CD4-positive, alpha-beta memory T cell (primary cell): ENCODE results near the gene PCDH10. TPM values are rescaled to one million over a fixed set of nuclear protein-coding genes. Genes with fewer than 3 reads are reported as not detected.

Experiments
- CTCF ChIA-PET: fragments of 350-600 bp; sonication (Branson Sonifier 250); formaldehyde crosslinking; loops from one replicate; lab custom pipeline; 2021; ENCODE audit warnings: inconsistent platforms; ENCODE audit not compliant: partially characterized antibody; lab: Charles Lee
- POLR2A ChIA-PET: fragments of 350-600 bp; sonication (Branson Sonifier 250); formaldehyde crosslinking; loops from one replicate; lab custom pipeline; 2021; ENCODE audit not compliant: partially characterized antibody; lab: Charles Lee
- DNase-seq, 5 donors: peaks; one replicate each; pipeline versions ENCODE4 v3.0.0 to v3.0.0-alpha.2; 2020 to 2022; ENCODE audit warnings: mixed read lengths in 1 of 5
- H3K27ac ChIP-seq: one replicate; pipeline ENCODE4 v1.7.0; 2013; ENCODE audit warnings: low read depth, low read length
- H3K27me3 ChIP-seq: 2 replicates; pipeline ENCODE4 v1.7.0; 2013; ENCODE audit warnings: mild to moderate bottlenecking, low read length, moderate library complexity; ENCODE audit not compliant: insufficient read depth
- H3K36me3 ChIP-seq: 2 replicates; pipeline ENCODE4 v1.7.0; 2013; ENCODE audit warnings: mild to moderate bottlenecking, low read length, moderate library complexity; ENCODE audit not compliant: insufficient read depth
- H3K4me1 ChIP-seq: 2 replicates; pipeline ENCODE4 v1.7.0; 2013; ENCODE audit warnings: mild to moderate bottlenecking, low read length, moderate library complexity; ENCODE audit not compliant: insufficient read depth
- H3K4me3 ChIP-seq, 2 donors: one replicate each; pipeline ENCODE4 v1.7.0; 2013; ENCODE audit warnings: low read length in 2 of 2, mild to moderate bottlenecking in 1 of 2
- H3K9me3 ChIP-seq, 2 donors: one replicate each; pipeline ENCODE4 v1.7.0; 2013; ENCODE audit warnings: low read length in 2 of 2, control low read depth in 1 of 2; ENCODE audit not compliant: control insufficient read depth in 1 of 2
- H3K27ac Mint-ChIP-seq, 7 donors: one replicate each; pipeline ENCODE4 v1.8.0; 2020 to 2021; ENCODE audit warnings: mixed read lengths in 7 of 7, mild to moderate bottlenecking in 6 of 7, inconsistent platforms in 3 of 7, moderate library complexity in 3 of 7
- H3K27me3 Mint-ChIP-seq, 2 donors: one replicate each; pipeline ENCODE4 v1.8.0; 2020 to 2021; ENCODE audit warnings: mixed read lengths in 2 of 2
- H3K36me3 Mint-ChIP-seq, 2 donors: one replicate each; pipeline ENCODE4 v1.8.0; 2020 to 2021; ENCODE audit warnings: mixed read lengths in 2 of 2, inconsistent platforms in 1 of 2, mild to moderate bottlenecking in 1 of 2
- H3K4me1 Mint-ChIP-seq, 4 donors: one replicate each; pipeline ENCODE4 v1.8.0; 2020 to 2021; ENCODE audit warnings: mixed read lengths in 4 of 4, mild to moderate bottlenecking in 1 of 4
- H3K4me3 Mint-ChIP-seq, 8 donors: one replicate each; pipeline ENCODE4 v1.8.0; 2020 to 2021; ENCODE audit warnings: mixed read lengths in 8 of 8, mild to moderate bottlenecking in 7 of 8, moderate library complexity in 6 of 8, inconsistent platforms in 3 of 8
- H3K9me3 Mint-ChIP-seq, 8 donors: one replicate each; pipeline ENCODE4 v1.8.0; 2020 to 2021; ENCODE audit warnings: mixed read lengths in 8 of 8, mild to moderate bottlenecking in 5 of 8, inconsistent platforms in 3 of 8, moderate library complexity in 1 of 8
- intact Hi-C: fragments of 100-400 bp; cut with micrococcal nuclease; formaldehyde crosslinking; loops from one replicate; pipeline ENCODE4 v1.15.1; 2023
- polyA plus RNA-seq, 2 donors: library from polyadenylated mRNA; unstranded; fragments of 300-500 nt; fragmentation: Illumina TruSeq; gene quantifications; one replicate each; pipeline ENCODE4 v1.2.3, GENCODE V29; 2021
- total RNA-seq, 2 experiments: library from RNA; stranded (reverse); gene quantifications; one replicate each; pipeline ENCODE4 v1.2.3, GENCODE V29; 2021

PCDH10 gene
- total and polyA plus RNA-seq, 4 experiments from 2014 or later = not detected

- Histone ChIP-seq H3K27ac (no peak overlapping the region), H3K9me3 (no peaks in the 10 kb centered on the region), H3K4me3 (no peak overlapping the region), H3K36me3 (no peaks in the 10 kb centered on the region), H3K4me1 (no peaks in the 10 kb centered on the region), H3K27me3 (no peaks in the 10 kb centered on the region)
- Mint-ChIP-seq H3K4me1 (peaks cover 0 to 4% (median 1%) of the 10 kb centered on the region in 4 donors), H3K4me3 (no peak overlapping the region), H3K27ac (no peak overlapping the region), H3K36me3 (peaks cover 0 to 4% of the 10 kb centered on the region in 2 donors), H3K9me3 (peaks cover 0 to 7% (median 3%) of the 10 kb centered on the region in 8 donors), H3K27me3 (peaks cover 5% of the 10 kb centered on the region in 2 donors)
- ChIA-PET POLR2A (no interaction called here), CTCF (no interaction called here)
- no peak for DNase-seq
- intact Hi-C loops = no loop called here
These were observed 8.5 kb downstream of the PCDH10 start for GRCh38 chr4:133157460-133158160.

DNA sequence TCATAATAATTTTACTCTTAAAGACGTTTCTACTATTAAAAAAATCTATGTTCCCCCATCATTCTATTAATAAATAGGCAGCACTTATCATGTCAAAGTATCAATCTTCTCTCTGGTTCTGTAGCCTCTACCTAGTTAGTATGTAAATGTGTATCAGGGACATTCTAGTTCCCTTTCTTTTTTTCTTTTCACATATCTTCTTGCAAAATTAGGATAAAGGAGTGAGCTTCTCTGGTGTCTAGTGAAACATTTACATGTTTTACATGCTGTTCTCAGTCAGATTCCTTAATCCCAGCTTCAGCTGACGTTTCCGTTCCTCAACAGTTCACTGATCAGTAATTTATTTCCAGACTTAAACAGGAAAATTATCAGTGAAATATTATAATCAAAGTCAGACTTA is 11.8 kb downstream of the PCDH10 start:
- no peaks in the 10 kb centered on the region for H3K9me3 ChIP-seq
- CTCF ChIA-PET = no interaction called here
- H3K27ac ChIP-seq = no peak overlapping the region
- Mint-ChIP-seq H3K9me3 (peaks cover 0 to 3% (median 0%) of the 10 kb centered on the region in 8 donors), H3K27me3 (no peaks in the 10 kb centered on the region), H3K27ac (no peak overlapping the region), H3K4me1 (no peaks in the 10 kb centered on the region), H3K36me3 (no peaks in the 10 kb centered on the region), H3K4me3 (no peak overlapping the region)
- no peak overlapping the region for H3K4me3 ChIP-seq
- no peak for DNase-seq
- no peaks in the 10 kb centered on the region for H3K4me1 ChIP-seq
- no peaks in the 10 kb centered on the region for H3K27me3 ChIP-seq
- intact Hi-C loops = no loop called here
- POLR2A ChIA-PET = no interaction called here
- H3K36me3 ChIP-seq = no peaks in the 10 kb centered on the region

- Mint-ChIP-seq H3K27me3 (no peaks in the 10 kb centered on the region), H3K4me1 (no peaks in the 10 kb centered on the region), H3K9me3 (peaks cover 0 to 3% (median 0%) of the 10 kb centered on the region in 8 donors), H3K36me3 (no peaks in the 10 kb centered on the region), H3K27ac (no peak overlapping the region), H3K4me3 (no peak overlapping the region)
- intact Hi-C loops = no loop called here
- POLR2A ChIA-PET = no interaction called here
- no peak overlapping the region for H3K27ac ChIP-seq
- CTCF ChIA-PET = no interaction called here
- no peak overlapping the region for H3K4me3 ChIP-seq
- H3K27me3 ChIP-seq = no peaks in the 10 kb centered on the region
- H3K4me1 ChIP-seq = no peaks in the 10 kb centered on the region
- H3K36me3 ChIP-seq = no peaks in the 10 kb centered on the region
- DNase-seq = no peak
- no peaks in the 10 kb centered on the region for H3K9me3 ChIP-seq
These were observed 12.6 kb downstream of the PCDH10 start for GRCh38 chr4:133161570-133162295.

DNA sequence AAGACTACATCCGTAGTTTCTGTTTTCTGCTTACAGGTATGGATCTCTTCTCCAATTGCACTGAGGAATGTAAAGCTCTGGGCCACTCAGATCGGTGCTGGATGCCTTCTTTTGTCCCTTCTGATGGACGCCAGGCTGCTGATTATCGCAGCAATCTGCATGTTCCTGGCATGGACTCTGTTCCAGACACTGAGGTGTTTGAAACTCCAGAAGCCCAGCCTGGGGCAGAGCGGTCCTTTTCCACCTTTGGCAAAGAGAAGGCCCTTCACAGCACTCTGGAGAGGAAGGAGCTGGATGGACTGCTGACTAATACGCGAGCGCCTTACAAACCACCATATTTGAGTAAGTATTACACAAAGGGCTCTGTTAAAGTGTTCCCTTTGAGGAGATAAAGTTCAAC is 13.8 kb downstream of the PCDH10 start:
- CTCF ChIA-PET = no interaction called here
- H3K9me3 Mint-ChIP-seq = peaks cover 0 to 2% (median 0%) of the 10 kb centered on the region in 8 donors
- intact Hi-C loops = no loop called here

DNA sequence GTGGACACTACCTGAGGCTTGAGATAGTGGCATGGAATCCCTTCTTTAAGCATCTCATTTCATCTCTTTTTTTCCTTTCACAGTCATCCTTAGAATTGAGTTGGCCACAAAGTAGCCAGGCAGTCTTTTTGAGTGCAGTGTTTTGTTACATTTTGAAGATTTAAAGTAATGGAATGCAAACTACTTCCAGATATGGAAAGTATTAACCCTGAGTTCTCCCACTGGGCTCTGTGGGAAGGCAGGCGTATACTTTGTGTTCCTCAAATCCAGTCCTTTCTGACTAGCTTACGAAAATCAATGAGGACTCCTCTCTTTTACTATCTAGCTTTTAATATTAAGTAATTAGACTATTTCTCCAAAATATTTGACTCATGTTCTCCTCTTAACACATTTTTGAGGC is 29.9 kb downstream of the PCDH10 start:
- H3K9me3 ChIP-seq = no peaks in the 10 kb centered on the region
- ChIA-PET POLR2A (no interaction called here), CTCF (no interaction called here)
- no peaks in the 10 kb centered on the region for H3K4me1 ChIP-seq
- no peaks in the 10 kb centered on the region for H3K36me3 ChIP-seq
- H3K27me3 ChIP-seq = no peaks in the 10 kb centered on the region
- H3K9me3 Mint-ChIP-seq = peaks cover 0 to 7% (median 2%) of the 10 kb centered on the region in 8 donors
- no peaks in the 10 kb centered on the region for H3K4me1 Mint-ChIP-seq
- H3K4me3 Mint-ChIP-seq = no peak overlapping the region
- no peak overlapping the region for H3K27ac Mint-ChIP-seq
- H3K4me3 ChIP-seq = no peak overlapping the region
- no peaks in the 10 kb centered on the region for H3K27me3 Mint-ChIP-seq
- no peaks in the 10 kb centered on the region for H3K36me3 Mint-ChIP-seq
- intact Hi-C loops = no loop called here
- DNase-seq = no peak
- H3K27ac ChIP-seq = no peak overlapping the region

More for the DNA sequence above, 13.8 kb downstream of the PCDH10 start:
- Mint-ChIP-seq H3K4me3 (no peak overlapping the region), H3K27me3 (no peaks in the 10 kb centered on the region), H3K4me1 (no peaks in the 10 kb centered on the region), H3K36me3 (no peaks in the 10 kb centered on the region), H3K27ac (no peak overlapping the region)
- no peaks in the 10 kb centered on the region for H3K9me3 ChIP-seq
- no peak overlapping the region for H3K27ac ChIP-seq
- H3K4me1 ChIP-seq = no peaks in the 10 kb centered on the region
- POLR2A ChIA-PET = no interaction called here
- H3K36me3 ChIP-seq = no peaks in the 10 kb centered on the region
- H3K27me3 ChIP-seq = no peaks in the 10 kb centered on the region
- no peak for DNase-seq
- H3K4me3 ChIP-seq = no peak overlapping the region

- H3K27ac Mint-ChIP-seq = no peak overlapping the region
- no peak for DNase-seq
- H3K36me3 Mint-ChIP-seq = no peaks in the 10 kb centered on the region
- ChIA-PET CTCF (no interaction called here), POLR2A (no interaction called here)
- Histone ChIP-seq H3K27ac (no peak overlapping the region), H3K4me1 (no peaks in the 10 kb centered on the region), H3K36me3 (no peaks in the 10 kb centered on the region), H3K4me3 (no peak overlapping the region), H3K9me3 (no peaks in the 10 kb centered on the region), H3K27me3 (no peaks in the 10 kb centered on the region)
- H3K4me3 Mint-ChIP-seq = no peak overlapping the region
- H3K4me1 Mint-ChIP-seq = no peaks in the 10 kb centered on the region
- no peaks in the 10 kb centered on the region for H3K27me3 Mint-ChIP-seq
- intact Hi-C loops = no loop called here
- H3K9me3 Mint-ChIP-seq = peaks cover 0 to 2% (median 0%) of the 10 kb centered on the region in 8 donors
These were observed 37.1 kb downstream of the PCDH10 start for GRCh38 chr4:133186210-133186609.

DNA sequence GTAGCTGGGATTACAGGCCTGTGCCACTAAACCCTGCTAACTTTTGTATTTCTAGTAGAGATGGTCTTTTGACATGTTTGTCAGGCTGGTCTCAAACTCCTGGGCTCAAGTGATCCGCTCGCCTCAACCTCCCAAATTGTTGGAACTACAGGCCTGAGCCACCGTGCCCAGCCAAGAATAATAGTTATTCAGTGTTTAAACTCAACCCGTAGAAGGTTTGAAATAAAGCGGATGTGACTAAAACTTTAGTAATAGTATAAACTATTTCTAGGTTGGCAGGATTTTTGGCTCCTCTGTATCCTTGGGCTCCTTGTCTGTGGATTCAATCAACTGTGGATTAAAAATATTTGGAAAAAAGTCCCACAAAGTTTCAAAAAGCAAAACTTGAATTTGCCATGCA is 37.8 kb downstream of the PCDH10 start:
- H3K27me3 Mint-ChIP-seq = no peaks in the 10 kb centered on the region
- no peak overlapping the region for H3K4me3 ChIP-seq
- H3K27ac ChIP-seq = no peak overlapping the region
- H3K9me3 Mint-ChIP-seq = peaks cover 0 to 2% (median 0%) of the 10 kb centered on the region in 8 donors
- DNase-seq = no peak
- intact Hi-C loops = no loop called here
- no peaks in the 10 kb centered on the region for H3K4me1 Mint-ChIP-seq
- H3K4me3 Mint-ChIP-seq = no peak overlapping the region
- H3K27ac Mint-ChIP-seq = no peak overlapping the region
- H3K9me3 ChIP-seq = no peaks in the 10 kb centered on the region
- no peaks in the 10 kb centered on the region for H3K36me3 Mint-ChIP-seq
- CTCF ChIA-PET = no interaction called here
- POLR2A ChIA-PET = no interaction called here
- no peaks in the 10 kb centered on the region for H3K36me3 ChIP-seq
- no peaks in the 10 kb centered on the region for H3K4me1 ChIP-seq
- H3K27me3 ChIP-seq = no peaks in the 10 kb centered on the region
